Endodermal cell (in vitro differentiated cells): ENCODE measurements around the gene IRF3. TPM values are rescaled to one million over a fixed set of nuclear protein-coding genes. Genes with fewer than 3 reads are reported as not detected.

Source experiments
- DNase-seq: peaks from one replicate; pipeline ENCODE4 v3.0.0-alpha.2; 2017
- H3K27ac ChIP-seq: 2 replicates; pipeline ENCODE4 v1.5.1; 2013; ENCODE audit warnings: mild to moderate bottlenecking, low read depth, low read length, moderate library complexity
- H3K27me3 ChIP-seq: 2 replicates; pipeline ENCODE4 v1.6.1; 2013; ENCODE audit warnings: mild to moderate bottlenecking, low read length, moderate library complexity; ENCODE audit not compliant: insufficient read depth, control insufficient read depth, poor library complexity, severe bottlenecking
- H3K36me3 ChIP-seq: 2 replicates; pipeline ENCODE4 v1.7.0; 2013; ENCODE audit warnings: mild to moderate bottlenecking, low read length, moderate library complexity; ENCODE audit not compliant: control insufficient read depth, insufficient read depth
- H3K4me1 ChIP-seq: one replicate; pipeline ENCODE4 v1.7.0; 2013; ENCODE audit warnings: low read length; ENCODE audit not compliant: control insufficient read depth, insufficient read depth
- H3K4me3 ChIP-seq: 2 replicates; pipeline ENCODE4 v1.5.1; 2013; ENCODE audit warnings: mild to moderate bottlenecking, low read length, moderate library complexity
- H3K9ac ChIP-seq: 2 replicates; pipeline ENCODE4 v1.6.1; 2013; ENCODE audit warnings: mild to moderate bottlenecking, low read length, moderate library complexity; ENCODE audit not compliant: poor library complexity, severe bottlenecking; ENCODE audit errors: extremely low read depth
- H3K9me3 ChIP-seq: 2 replicates; pipeline ENCODE4 v1.6.1; 2013; ENCODE audit warnings: mild to moderate bottlenecking, low read length, moderate library complexity; ENCODE audit not compliant: control insufficient read depth
- H3K27ac Mint-ChIP-seq: 2 replicates; pipeline ENCODE4 v1.8.0; 2020; ENCODE audit warnings: mixed read lengths
- H3K27me3 Mint-ChIP-seq: 2 replicates; pipeline ENCODE4 v1.8.0; 2021; ENCODE audit warnings: mild to moderate bottlenecking, mixed read lengths; ENCODE audit not compliant: insufficient read depth
- H3K36me3 Mint-ChIP-seq: 2 replicates; pipeline ENCODE4 v1.8.0; 2020; ENCODE audit warnings: low read depth, mixed read lengths
- H3K4me1 Mint-ChIP-seq: 2 replicates; pipeline ENCODE4 v1.8.0; 2020; ENCODE audit warnings: mixed read lengths
- H3K4me3 Mint-ChIP-seq: 2 replicates; pipeline ENCODE4 v1.8.0; 2020; ENCODE audit warnings: mild to moderate bottlenecking, moderate library complexity, mixed read lengths
- H3K9me3 Mint-ChIP-seq: 2 replicates; pipeline ENCODE4 v1.8.0; 2020; ENCODE audit warnings: mild to moderate bottlenecking, mixed read lengths
- WGBS, 2 experiments: methylation state at CpG; one replicate each; pipeline versions ENCODE4 v1.1.5 to v1.1.7; 2013; ENCODE audit warnings: missing lambda C conversion rate in 2 of 2, mixed read lengths in 1 of 2; ENCODE audit not compliant: insufficient coverage in 1 of 2, insufficient read length in 1 of 2; 5-methylcytosine and 5-hydroxymethylcytosine counted together
- total RNA-seq, 2 donors: library from RNA; stranded (reverse); fragmentation: NEBNext Ultra II Directional in 1 of 2; extraction: Animal tissue kit (Norgen Biotek cat#: 25700) in 1 of 2; gene quantifications; 2 replicates in 1 of 2; 3 replicates in 1 of 2; pipeline ENCODE4 v1.2.1, GENCODE V29; 2021
- TF ChIP-seq, protein P1 (sequence below): fragments of 200-600 bp; sonication (generic); conservative IDR thresholded peaks from 2 replicates; pipeline ENCODE4 v1.5.0; 2021; ENCODE audit warnings: antibody characterized with exemption, mild to moderate bottlenecking

IRF3 gene
- total RNA-seq, 2 donors from 2014 or later, result 127 to 128 TPM

DNA sequence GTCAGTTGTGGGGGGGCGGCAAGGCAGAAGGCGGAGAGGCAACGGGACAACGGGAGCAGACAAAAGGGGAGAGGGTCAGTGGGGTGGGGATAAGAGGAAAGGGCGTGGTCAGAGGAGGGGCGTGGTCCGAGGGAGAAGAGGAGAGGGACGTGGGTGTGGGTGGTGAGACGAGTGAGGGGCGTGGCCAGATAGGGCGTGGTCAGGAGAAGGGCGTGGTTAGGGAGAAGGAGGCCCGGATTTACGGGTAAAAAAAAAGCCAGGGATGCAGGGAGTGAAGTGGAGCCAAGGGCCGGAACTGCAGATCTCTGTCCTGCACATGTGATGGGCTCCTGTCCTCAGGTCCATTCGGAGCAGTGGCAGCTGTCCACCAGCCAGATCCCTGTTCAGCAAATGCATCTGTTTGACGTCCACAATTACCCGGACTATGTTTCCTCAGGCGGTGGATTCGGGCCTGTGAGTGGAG lies 46.8 kb upstream of the IRF3 start:
- Histone ChIP-seq H3K27me3 (no peaks in the 10 kb centered on the region), H3K27ac (no peak overlapping the region), H3K4me1 (no peaks in the 10 kb centered on the region), H3K9ac (no peak overlapping the region), H3K4me3 (no peak overlapping the region), H3K9me3 (no peaks in the 10 kb centered on the region), H3K36me3 (no peaks in the 10 kb centered on the region)
- DNase-seq, result peak; percentile 95
- H3K9me3 Mint-ChIP-seq, result peaks cover 2% of the 10 kb centered on the region
- TF ChIP-seq, protein P1, sequence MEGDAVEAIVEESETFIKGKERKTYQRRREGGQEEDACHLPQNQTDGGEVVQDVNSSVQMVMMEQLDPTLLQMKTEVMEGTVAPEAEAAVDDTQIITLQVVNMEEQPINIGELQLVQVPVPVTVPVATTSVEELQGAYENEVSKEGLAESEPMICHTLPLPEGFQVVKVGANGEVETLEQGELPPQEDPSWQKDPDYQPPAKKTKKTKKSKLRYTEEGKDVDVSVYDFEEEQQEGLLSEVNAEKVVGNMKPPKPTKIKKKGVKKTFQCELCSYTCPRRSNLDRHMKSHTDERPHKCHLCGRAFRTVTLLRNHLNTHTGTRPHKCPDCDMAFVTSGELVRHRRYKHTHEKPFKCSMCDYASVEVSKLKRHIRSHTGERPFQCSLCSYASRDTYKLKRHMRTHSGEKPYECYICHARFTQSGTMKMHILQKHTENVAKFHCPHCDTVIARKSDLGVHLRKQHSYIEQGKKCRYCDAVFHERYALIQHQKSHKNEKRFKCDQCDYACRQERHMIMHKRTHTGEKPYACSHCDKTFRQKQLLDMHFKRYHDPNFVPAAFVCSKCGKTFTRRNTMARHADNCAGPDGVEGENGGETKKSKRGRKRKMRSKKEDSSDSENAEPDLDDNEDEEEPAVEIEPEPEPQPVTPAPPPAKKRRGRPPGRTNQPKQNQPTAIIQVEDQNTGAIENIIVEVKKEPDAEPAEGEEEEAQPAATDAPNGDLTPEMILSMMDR, result no peak
- no peak overlapping the region for H3K4me3 Mint-ChIP-seq
- H3K27ac Mint-ChIP-seq, result no peak overlapping the region
- peaks cover 28% of the 10 kb centered on the region for H3K36me3 Mint-ChIP-seq
- WGBS, 2 experiments, result 82 to 86% methylated on average over 12 to 20 of the region's 20 CpGs
- H3K4me1 Mint-ChIP-seq, result no peaks in the 10 kb centered on the region
- H3K27me3 Mint-ChIP-seq, result no peaks in the 10 kb centered on the region

DNA sequence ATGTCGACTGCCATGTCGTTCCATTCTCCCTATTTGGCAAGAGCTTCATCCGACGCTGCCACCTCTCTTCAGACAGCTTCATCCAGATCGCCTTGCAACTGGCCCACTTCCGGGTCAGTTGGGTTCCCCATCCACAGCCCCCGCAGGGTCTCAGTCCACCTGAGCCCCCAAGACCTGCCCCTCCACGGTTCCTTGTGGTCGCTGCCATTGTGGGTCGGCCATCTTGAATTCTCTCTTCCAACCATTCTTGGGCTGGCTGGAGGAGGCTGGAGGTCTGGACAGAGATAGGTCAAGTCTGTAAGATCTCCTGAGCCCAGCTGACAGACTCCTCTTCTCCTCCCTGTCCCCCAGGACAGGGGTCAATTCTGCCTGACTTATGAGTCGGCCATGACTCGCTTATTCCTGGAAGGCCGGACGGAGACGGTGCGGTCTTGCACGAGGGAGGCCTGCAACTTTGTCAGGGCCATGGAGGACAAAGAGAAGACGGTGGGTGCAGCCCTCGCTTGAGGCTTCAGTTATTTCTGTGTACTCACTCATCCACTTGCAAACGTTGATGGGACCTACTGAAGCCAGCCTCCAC lies 44.8 kb upstream of the IRF3 start:
- Histone ChIP-seq H3K27me3 (no peaks in the 10 kb centered on the region), H3K4me1 (no peaks in the 10 kb centered on the region), H3K27ac (no peak overlapping the region), H3K36me3 (no peaks in the 10 kb centered on the region), H3K9ac (no peak overlapping the region), H3K4me3 (no peak overlapping the region), H3K9me3 (no peaks in the 10 kb centered on the region)
- WGBS, 2 experiments, result 92 to 93% methylated on average over 12 to 20 of the region's 20 CpGs
- Mint-ChIP-seq H3K4me3 (no peak overlapping the region), H3K27ac (no peak overlapping the region), H3K36me3 (peaks cover 33% of the 10 kb centered on the region), H3K27me3 (no peaks in the 10 kb centered on the region), H3K4me1 (no peaks in the 10 kb centered on the region), H3K9me3 (peaks cover 2% of the 10 kb centered on the region)
- TF ChIP-seq, protein P1, result no peak
- DNase-seq, result no peak

DNA sequence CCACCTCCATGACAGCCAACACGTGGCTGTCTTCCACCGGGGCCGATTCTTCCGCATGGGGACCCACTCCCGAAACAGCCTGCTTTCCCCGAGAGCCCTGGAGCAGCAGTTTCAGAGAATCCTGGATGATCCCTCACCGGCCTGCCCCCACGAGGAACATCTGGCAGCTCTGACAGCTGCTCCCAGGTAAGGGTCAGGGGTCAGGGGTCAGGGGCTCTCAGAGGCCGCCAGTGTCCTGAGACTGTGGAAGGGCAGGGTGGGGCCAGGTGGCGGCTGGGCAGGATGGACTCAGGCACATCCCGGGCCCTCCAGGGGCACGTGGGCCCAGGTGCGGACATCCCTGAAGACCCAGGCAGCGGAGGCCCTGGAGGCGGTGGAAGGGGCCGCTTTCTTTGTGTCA lies 40.3 kb upstream of the IRF3 start:
- no peaks in the 10 kb centered on the region for H3K27me3 Mint-ChIP-seq
- H3K4me3 Mint-ChIP-seq, result no peak overlapping the region
- Histone ChIP-seq H3K4me3 (no peak overlapping the region), H3K9me3 (no peaks in the 10 kb centered on the region), H3K27ac (no peak overlapping the region), H3K4me1 (no peaks in the 10 kb centered on the region), H3K27me3 (peaks cover 3% of the 10 kb centered on the region), H3K9ac (no peak overlapping the region), H3K36me3 (no peaks in the 10 kb centered on the region)
- peaks cover 16% of the 10 kb centered on the region for H3K36me3 Mint-ChIP-seq
- no peaks in the 10 kb centered on the region for H3K9me3 Mint-ChIP-seq
- 90 to 93% methylated on average over 11 to 16 of the region's 16 CpGs for WGBS, 2 experiments
- H3K4me1 Mint-ChIP-seq, result no peaks in the 10 kb centered on the region
- H3K27ac Mint-ChIP-seq, result no peak overlapping the region
- DNase-seq, result no peak
- TF ChIP-seq, protein P1, result no peak
